Pons (tissue), 1 donor: Measurements from ENCODE around the gene TIMP2.

Experiments
- DNase-seq: peaks from one replicate; pipeline ENCODE4 v3.0.0-alpha.2; 2016; ENCODE audit warnings: low spot score

Gene TIMP2

GRCh38 chr17:78865682-78866390 is 59.4 kb downstream of the TIMP2 start:
- DNase-seq: peak; percentile 93

- DNase-seq: no peak
Observed at GRCh38 chr17:78864117-78864516, 61.1 kb downstream of the TIMP2 start.

GRCh38 chr17:78862073-78863023 is 62.8 kb downstream of the TIMP2 start:
- DNase-seq: peak; percentile 67

- DNase-seq: no peak
Observed at GRCh38 chr17:78861229-78861628, 64.0 kb downstream of the TIMP2 start.

- no peak for DNase-seq
Observed at GRCh38 chr17:78859051-78859450, 66.1 kb downstream of the TIMP2 start.

GRCh38 chr17:78857266-78857665 is 67.9 kb downstream of the TIMP2 start:
- DNase-seq: no peak

- DNase-seq: no peak
Observed at GRCh38 chr17:78855561-78856165, 69.5 kb downstream of the TIMP2 start.

- DNase-seq: no peak
Observed at GRCh38 chr17:78854508-78854907, 70.7 kb downstream of the TIMP2 start.

- no peak for DNase-seq
Observed at GRCh38 chr17:78853926-78854394, 71.2 kb downstream of the TIMP2 start.

- no peak for DNase-seq
Observed at GRCh38 chr17:78852709-78853121, 72.5 kb downstream of the TIMP2 start.

- DNase-seq: no peak
Observed at GRCh38 chr17:78849026-78849425, 76.2 kb downstream of the TIMP2 start.

GRCh38 chr17:78847052-78847451 is 78.1 kb downstream of the TIMP2 start:
- no peak for DNase-seq

GRCh38 chr17:78844301-78845005 is 80.7 kb downstream of the TIMP2 start:
- DNase-seq: peak; percentile 75

- no peak for DNase-seq
Observed at GRCh38 chr17:78842881-78843565, 82.2 kb downstream of the TIMP2 start.

GRCh38 chr17:78840780-78841611 is 84.2 kb downstream of the TIMP2 start, which contains the start of gene USP36:
Gene USP36, minus strand, starts transcription at chr17:78840814. Its CDS starts 4,451 bp downstream, at chr17:78836363.
- peak; percentile 99 for DNase-seq

- DNase-seq: no peak
Observed at GRCh38 chr17:78840530-78840779, 84.7 kb downstream of the TIMP2 start.

GRCh38 chr17:78839762-78840529 is 85.2 kb downstream of the TIMP2 start:
- DNase-seq: no peak

- no peak for DNase-seq
Observed at GRCh38 chr17:78839235-78839761, 85.9 kb downstream of the TIMP2 start.

GRCh38 chr17:78838574-78839005 is 86.6 kb downstream of the TIMP2 start:
- DNase-seq: no peak
